ENCODE data around the gene HPSE2.

DNA sequence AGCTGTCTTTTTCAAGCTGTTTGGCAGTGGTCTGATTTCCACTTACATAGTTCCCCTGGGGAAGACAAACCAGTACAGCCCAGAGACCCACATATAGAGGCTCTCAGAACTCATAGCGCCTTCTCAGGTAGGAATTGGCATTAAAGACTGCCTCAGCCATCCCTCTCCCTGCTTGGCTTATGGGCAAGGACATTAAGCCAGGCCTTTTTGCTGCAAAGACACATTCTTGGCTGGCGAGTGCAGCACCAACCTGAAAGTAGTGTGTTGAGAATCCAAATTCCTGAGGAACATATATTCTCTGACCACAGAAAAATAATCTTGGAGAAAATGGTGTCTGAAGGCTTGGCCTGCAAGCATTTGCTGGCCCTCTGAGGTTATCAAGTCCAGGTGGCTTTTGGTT lies 749.7 kb downstream of the HPSE2 start:
- no peak for TF ChIP-seq POLR2AphosphoS5 (IDR thresholded peaks at IDR 0.05; ENCODE audit: low read depth, low read length)
- no peak for TF ChIP-seq TAF1 (IDR thresholded peaks at IDR 0.05; ENCODE audit: borderline replicate concordance, insufficient read depth, low read length)
- no peak for TF ChIP-seq REST (IDR thresholded peaks at IDR 0.05; ENCODE audit: insufficient read depth in 1 of 2, low read depth in 2 of 2, low read length in 2 of 2)
- TF ChIP-seq SIN3A (IDR thresholded peaks at IDR 0.05; ENCODE audit: borderline replicate concordance, insufficient read depth, low read length), result no peak

Measured in PFSK-1 (cell line).